Stimulated activated CD4-positive, alpha-beta T cell treated with anti-CD3 and anti-CD28 coated beads, TNF-alpha, amount 100 ng/mL, for 1 hour (primary cell): ENCODE measurements around the gene SRSF1.
A peak's percentile ranks its signal among the peaks of the same experiment; 100 is the strongest.
"Not testable (repeated sequence)": the region's sequence is repeated elsewhere in the genome, so short reads cannot be mapped to it uniquely, and the experiment has no call there.

Experiments
- DNase-seq, 3 donors: peaks; one replicate each; pipeline ENCODE4 v3.0.0-alpha.2; 2020; ENCODE audit warnings: low read depth in 3 of 3, low spot score in 1 of 3

SRSF1 gene

GRCh38 chr17:57966246-57966645, 40.8 kb downstream of the SRSF1 start:
- DNase-seq, result no peak

GRCh38 chr17:57965521-57966160, 41.4 kb downstream of the SRSF1 start:
- DNase-seq, result no peak

GRCh38 chr17:57963149-57963511, 43.9 kb downstream of the SRSF1 start:
- DNase-seq, result no peak

GRCh38 chr17:57962279-57963148, 44.5 kb downstream of the SRSF1 start:
- DNase-seq, result no peak

GRCh38 chr17:57959929-57960328, 47.1 kb downstream of the SRSF1 start:
- DNase-seq, result no peak

- DNase-seq, result not testable (repeated sequence)
Measured at GRCh38 chr17:57958391-57958790, 48.7 kb downstream of the SRSF1 start.

- no peak for DNase-seq
Measured at GRCh38 chr17:57957886-57958285, 49.2 kb downstream of the SRSF1 start.

GRCh38 chr17:57957120-57957850, 49.8 kb downstream of the SRSF1 start:
- no peak for DNase-seq

GRCh38 chr17:57956291-57957119, 50.5 kb downstream of the SRSF1 start:
- DNase-seq, result peak in 1 of 3 donors; percentile 7

- peak in 2 of 3 donors; percentile 47 to 57 for DNase-seq
Measured at GRCh38 chr17:57955183-57955931, 51.7 kb downstream of the SRSF1 start, which contains the start of gene CUEDC1. CUEDC1 (minus strand) TSS chr17:57955412; CDS start chr17:57885564, 69,848 bp downstream.

- no peak for DNase-seq
Measured at GRCh38 chr17:57954397-57955182, 52.5 kb downstream of the SRSF1 start.

GRCh38 chr17:57953705-57954396, 53.2 kb downstream of the SRSF1 start:
- no peak for DNase-seq
